HG02763 (cell line): ENCODE data around the gene GIMAP6.
"Not testable (repeated sequence)": the region's sequence is repeated elsewhere in the genome, so short reads cannot be mapped to it uniquely, and the experiment has no call there.

Experiments
- ATAC-seq: cut with Tn5 transposase; IDR thresholded peaks from one replicate; pipeline ENCODE4 v1.9.1; 2021; ENCODE audit warnings: mild to moderate bottlenecking, moderate library complexity; ENCODE audit not compliant: unreplicated experiment

Gene GIMAP6

GRCh38 chr7:150631866-150632864 is at the start of gene GIMAP6:
GIMAP6 (minus strand) TSS chr7:150632385; CDS start chr7:150630142, 2,243 bp downstream.
- peak; percentile 82 for ATAC-seq

GRCh38 chr7:150680364-150680763 is 48.2 kb upstream of the GIMAP6 start:
- not testable (repeated sequence) for ATAC-seq

- ATAC-seq, result not testable (repeated sequence)
These were observed 46.4 kb upstream of the GIMAP6 start for GRCh38 chr7:150678601-150679000.

- not testable (repeated sequence) for ATAC-seq
These were observed 44.7 kb upstream of the GIMAP6 start for GRCh38 chr7:150676854-150677253.

- ATAC-seq, result not testable (repeated sequence)
These were observed 44.1 kb upstream of the GIMAP6 start for GRCh38 chr7:150676276-150676675.

GRCh38 chr7:150675714-150676113 is 43.5 kb upstream of the GIMAP6 start:
- ATAC-seq, result no peak

GRCh38 chr7:150671798-150672585 is 39.8 kb upstream of the GIMAP6 start:
- ATAC-seq, result not testable (repeated sequence)

- no peak for ATAC-seq
These were observed 36.8 kb upstream of the GIMAP6 start for GRCh38 chr7:150668977-150669376.

GRCh38 chr7:150668472-150668911 is 36.3 kb upstream of the GIMAP6 start:
- ATAC-seq, result peak; percentile 62

- ATAC-seq, result no peak
These were observed 34.2 kb upstream of the GIMAP6 start for GRCh38 chr7:150666412-150666811.

- ATAC-seq, result no peak
These were observed 33.7 kb upstream of the GIMAP6 start for GRCh38 chr7:150665896-150666295.

GRCh38 chr7:150665089-150665748 is 33.0 kb upstream of the GIMAP6 start:
- no peak for ATAC-seq

GRCh38 chr7:150663802-150664494 is 31.8 kb upstream of the GIMAP6 start:
- no peak for ATAC-seq

GRCh38 chr7:150662821-150663220 is 30.6 kb upstream of the GIMAP6 start:
- not testable (repeated sequence) for ATAC-seq

GRCh38 chr7:150660939-150661613 is 28.9 kb upstream of the GIMAP6 start:
- ATAC-seq, result no peak

GRCh38 chr7:150657526-150657925 is 25.3 kb upstream of the GIMAP6 start:
- ATAC-seq, result no peak

- no peak for ATAC-seq
These were observed 23.9 kb upstream of the GIMAP6 start for GRCh38 chr7:150656047-150656446.

GRCh38 chr7:150654692-150655091 is 22.5 kb upstream of the GIMAP6 start:
- no peak for ATAC-seq

GRCh38 chr7:150649080-150649385 is 16.8 kb upstream of the GIMAP6 start:
- no peak for ATAC-seq
